ENCODE results near the gene RIPOR2. TPM values are rescaled to one million over a fixed set of nuclear protein-coding genes. Genes with fewer than 3 reads are reported as not detected.

RIPOR2 gene
- total RNA-seq, 4 donors from 2014 or later, result 1.2 to 16.7 (median 5.2) TPM

- H3K27ac ChIP-seq, result no peak overlapping the region
- no peaks in the 10 kb centered on the region for H3K9me3 ChIP-seq
- intact Hi-C loops (cut with DNase I; ENCODE audit: low total_unique reads), result loop anchor here (10.0 kb wide), 1 partner anchor 177 kb away; no protein-coding TSS in a partner anchor
- peaks cover 0 to 12% (median 0%) of the 10 kb centered on the region in 4 donors for H3K4me1 ChIP-seq
- H3K36me3 ChIP-seq, result no peaks in the 10 kb centered on the region
- H3K27me3 ChIP-seq, result no peaks in the 10 kb centered on the region
- no peak overlapping the region for H3K4me3 ChIP-seq
- in situ Hi-C loops (cut with MboI; ENCODE audit: low pct_ligation_motif_present in 1 of 4, low pct_unique_long_range_greater_than_20kb in 1 of 4, low sequenced_read_pairs in 3 of 4), result loop anchor here in 2 of 4 donors (10.0 to 25.0 kb wide), 2 partner anchors 175 to 177 kb away; no protein-coding TSS in a partner anchor
- no peak for TF ChIP-seq EP300 (IDR thresholded peaks at IDR 0.05; ENCODE audit: low read depth)
- no peak for TF ChIP-seq CTCF (IDR thresholded peaks at IDR 0.05)
- no peak for TF ChIP-seq POLR2A (IDR thresholded peaks at IDR 0.05)
- no peak for TF ChIP-seq POLR2AphosphoS5 (IDR thresholded peaks at IDR 0.05)
- no peak for DNase-seq
Measured at GRCh38 chr6:24761851-24762250, 173.9 kb downstream of the RIPOR2 start.

DNA sequence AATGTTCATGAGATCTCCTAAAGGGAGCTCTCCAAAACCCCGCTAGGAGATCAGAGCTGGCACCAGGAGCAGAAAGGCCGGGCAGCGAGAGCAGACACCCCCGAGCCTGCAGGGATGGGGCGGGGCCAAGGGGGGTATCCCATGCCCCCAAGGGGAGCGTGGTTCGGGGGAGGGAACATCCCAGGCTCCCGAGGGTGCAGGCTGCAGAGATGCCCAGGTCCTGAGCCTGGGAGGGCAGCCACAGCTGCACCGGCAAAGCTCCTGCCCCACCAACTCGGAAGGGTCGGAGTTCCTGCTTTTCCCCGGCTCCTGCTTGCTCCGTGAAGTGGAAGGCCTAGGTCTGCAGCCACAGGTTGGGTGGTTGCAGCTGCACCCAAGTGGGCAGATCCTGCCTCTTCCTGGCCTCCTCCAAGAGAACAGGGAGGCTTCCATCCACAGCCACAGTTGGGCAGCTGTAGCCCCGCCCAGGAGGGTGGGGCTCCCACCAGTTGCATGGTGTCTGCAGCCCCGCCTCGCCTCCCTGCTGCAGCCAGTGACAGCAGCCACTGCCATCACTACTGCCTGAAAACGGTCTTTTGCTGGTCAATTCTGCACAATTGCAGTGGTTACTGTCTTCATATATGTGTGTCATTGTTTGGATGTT lies 174.4 kb downstream of the RIPOR2 start:
- Histone ChIP-seq H3K4me3 (no peak overlapping the region), H3K36me3 (no peaks in the 10 kb centered on the region), H3K27ac (no peak overlapping the region), H3K27me3 (no peaks in the 10 kb centered on the region), H3K4me1 (peaks cover 0 to 12% (median 0%) of the 10 kb centered on the region in 4 donors), H3K9me3 (no peaks in the 10 kb centered on the region)
- DNase-seq, result peak; percentile 28
- 90% methylated on average over 15 of the region's 17 CpGs; no CpG with 5 or more reads in 1 of the 2 donors for WGBS, 2 donors (ENCODE audit: low coverage in 1 of 2)
- intact Hi-C loops (cut with DNase I; ENCODE audit: low total_unique reads) (loop anchor here (10.0 kb wide), 1 partner anchor 177 kb away; no protein-coding TSS in a partner anchor), in situ Hi-C loops (cut with MboI; ENCODE audit: low pct_ligation_motif_present in 1 of 4, low pct_unique_long_range_greater_than_20kb in 1 of 4, low sequenced_read_pairs in 3 of 4) (loop anchor here in 2 of 4 donors (10.0 to 25.0 kb wide), 2 partner anchors 174 to 177 kb away; no protein-coding TSS in a partner anchor)
- TF ChIP-seq EP300 (IDR thresholded peaks at IDR 0.05; ENCODE audit: low read depth), result no peak

DNA sequence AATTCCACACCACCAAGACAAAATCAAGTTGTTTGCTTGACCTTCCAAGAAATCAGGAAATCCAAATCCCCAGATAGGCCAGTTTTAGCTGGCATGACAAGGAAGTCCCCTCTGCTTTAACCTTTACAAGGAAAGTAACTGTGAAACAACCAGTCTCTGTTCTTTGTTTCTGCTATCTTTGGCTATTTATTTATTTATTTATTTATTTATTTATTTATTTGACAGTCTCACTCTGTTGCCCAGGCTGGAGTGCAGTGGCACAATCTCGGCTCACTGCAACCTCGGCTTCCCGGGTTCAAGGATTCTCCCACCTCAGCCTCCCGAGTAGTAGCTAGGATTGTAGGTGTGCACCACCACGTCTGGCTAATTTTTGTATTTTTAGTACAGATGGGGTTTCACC lies 175.6 kb downstream of the RIPOR2 start:
- peaks cover 0 to 12% (median 0%) of the 10 kb centered on the region in 4 donors for H3K4me1 ChIP-seq
- intact Hi-C loops (cut with DNase I; ENCODE audit: low total_unique reads) (loop anchor here (10.0 kb wide), 1 partner anchor 175 kb away; no protein-coding TSS in a partner anchor), in situ Hi-C loops (cut with MboI; ENCODE audit: low pct_ligation_motif_present in 1 of 4, low pct_unique_long_range_greater_than_20kb in 1 of 4, low sequenced_read_pairs in 3 of 4) (loop anchor here in 2 of 4 donors (10.0 to 25.0 kb wide), 2 partner anchors 173 to 175 kb away; no protein-coding TSS in a partner anchor)
- WGBS, 2 donors (ENCODE audit: low coverage in 1 of 2), result 99% methylated on average over 5 of the region's 5 CpGs; no CpG with 5 or more reads in 1 of the 2 donors
- H3K9me3 ChIP-seq, result no peaks in the 10 kb centered on the region
- no peak overlapping the region for H3K27ac ChIP-seq
- no peaks in the 10 kb centered on the region for H3K36me3 ChIP-seq
- TF ChIP-seq CTCF (IDR thresholded peaks at IDR 0.05) (no peak), POLR2AphosphoS5 (IDR thresholded peaks at IDR 0.05) (no peak), POLR2A (IDR thresholded peaks at IDR 0.05) (no peak), EP300 (IDR thresholded peaks at IDR 0.05; ENCODE audit: low read depth) (no peak)
- DNase-seq, result no peak
- no peaks in the 10 kb centered on the region for H3K27me3 ChIP-seq
- H3K4me3 ChIP-seq, result no peak overlapping the region

DNA sequence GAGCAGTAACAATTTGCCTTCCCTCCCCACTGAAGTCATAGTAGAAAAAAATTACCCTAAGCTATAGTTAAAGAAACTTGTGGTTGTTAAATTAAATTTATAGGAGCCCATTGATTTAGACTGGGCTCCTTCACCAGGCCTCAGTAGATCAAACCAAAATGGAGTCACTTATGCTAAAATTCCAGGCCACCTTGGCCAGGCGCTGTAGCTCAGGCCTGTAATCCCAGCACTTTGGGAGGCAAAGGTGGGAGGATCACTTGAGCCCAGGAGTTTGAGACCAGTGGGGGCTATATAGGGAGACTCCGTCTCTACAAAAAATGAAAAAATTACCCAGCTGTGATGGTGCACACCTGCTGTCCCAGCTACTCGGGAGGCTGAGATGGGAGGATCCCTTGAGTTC lies 176.0 kb downstream of the RIPOR2 start:
- H3K9me3 ChIP-seq, result no peaks in the 10 kb centered on the region
- H3K27me3 ChIP-seq, result no peaks in the 10 kb centered on the region
- WGBS, 2 donors (ENCODE audit: low coverage in 1 of 2), result 89% methylated on average over 3 of the region's 3 CpGs; no CpG with 5 or more reads in 1 of the 2 donors
- in situ Hi-C loops (cut with MboI; ENCODE audit: low pct_ligation_motif_present in 1 of 4, low pct_unique_long_range_greater_than_20kb in 1 of 4, low sequenced_read_pairs in 3 of 4) (loop anchor here in 2 of 4 donors (10.0 to 25.0 kb wide), 2 partner anchors 172 to 175 kb away; no protein-coding TSS in a partner anchor), intact Hi-C loops (cut with DNase I; ENCODE audit: low total_unique reads) (loop anchor here (10.0 kb wide), 1 partner anchor 175 kb away; no protein-coding TSS in a partner anchor)
- no peak overlapping the region for H3K4me3 ChIP-seq
- no peaks in the 10 kb centered on the region for H3K36me3 ChIP-seq
- peaks cover 0 to 12% (median 0%) of the 10 kb centered on the region in 4 donors for H3K4me1 ChIP-seq
- no peak for TF ChIP-seq CTCF (IDR thresholded peaks at IDR 0.05)
- TF ChIP-seq POLR2A (IDR thresholded peaks at IDR 0.05), result no peak
- no peak for TF ChIP-seq POLR2AphosphoS5 (IDR thresholded peaks at IDR 0.05)
- TF ChIP-seq EP300 (IDR thresholded peaks at IDR 0.05; ENCODE audit: low read depth), result no peak
- no peak for DNase-seq
- no peak overlapping the region for H3K27ac ChIP-seq

Data from transverse colon (tissue), 4 donors.